Suprapubic skin (tissue), 4 donors: ENCODE results near the gene KCNJ16.

Experiments used
- POLR2A ChIP-seq, 2 donors: fragments of 450-650 bp; IDR thresholded peaks; one replicate each; pipeline ENCODE4 v1.6.1; 2017; ENCODE audit warnings: antibody characterized with exemption in 2 of 2, mild to moderate bottlenecking in 2 of 2, moderate library complexity in 2 of 2
- POLR2AphosphoS5 ChIP-seq, 3 donors: sonication (generic); formaldehyde crosslinking; IDR thresholded peaks; one replicate each; pipeline ENCODE4 v1.6.1; 2017; ENCODE audit warnings: antibody characterized with exemption in 3 of 3
- TF ChIP-seq, protein P1 (sequence below), 2 donors: fragments of 200-600 bp in 1 of 2; fragments of 450-650 bp in 1 of 2; sonication (generic) in 1 of 2; IDR thresholded peaks; one replicate each; pipeline ENCODE4 v1.5.1; 2016 to 2019; ENCODE audit warnings: antibody characterized with exemption in 2 of 2, mild to moderate bottlenecking in 1 of 2, moderate library complexity in 1 of 2

DNA sequence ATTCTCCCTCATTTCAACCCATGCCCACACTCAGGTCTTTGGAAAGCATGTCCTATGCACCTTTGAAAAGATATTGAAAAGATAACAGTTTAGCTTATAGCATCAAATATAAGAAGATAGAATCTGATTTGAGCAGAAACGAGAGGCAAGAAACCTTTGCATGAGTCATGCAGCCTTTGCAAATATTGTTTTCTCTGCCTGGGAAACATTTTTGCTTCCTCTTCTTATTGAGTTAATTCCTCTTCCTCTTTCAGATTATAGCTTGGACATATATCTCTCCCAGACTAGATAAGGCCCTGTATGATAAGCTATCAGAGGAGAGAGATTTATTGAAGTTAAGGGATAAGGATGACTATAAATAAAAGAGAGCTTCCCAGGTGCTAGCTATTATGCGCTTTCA is 48.2 kb downstream of the KCNJ16 start:
- no peak for TF ChIP-seq POLR2A (IDR thresholded peaks at IDR 0.05)
- TF ChIP-seq, protein P1, sequence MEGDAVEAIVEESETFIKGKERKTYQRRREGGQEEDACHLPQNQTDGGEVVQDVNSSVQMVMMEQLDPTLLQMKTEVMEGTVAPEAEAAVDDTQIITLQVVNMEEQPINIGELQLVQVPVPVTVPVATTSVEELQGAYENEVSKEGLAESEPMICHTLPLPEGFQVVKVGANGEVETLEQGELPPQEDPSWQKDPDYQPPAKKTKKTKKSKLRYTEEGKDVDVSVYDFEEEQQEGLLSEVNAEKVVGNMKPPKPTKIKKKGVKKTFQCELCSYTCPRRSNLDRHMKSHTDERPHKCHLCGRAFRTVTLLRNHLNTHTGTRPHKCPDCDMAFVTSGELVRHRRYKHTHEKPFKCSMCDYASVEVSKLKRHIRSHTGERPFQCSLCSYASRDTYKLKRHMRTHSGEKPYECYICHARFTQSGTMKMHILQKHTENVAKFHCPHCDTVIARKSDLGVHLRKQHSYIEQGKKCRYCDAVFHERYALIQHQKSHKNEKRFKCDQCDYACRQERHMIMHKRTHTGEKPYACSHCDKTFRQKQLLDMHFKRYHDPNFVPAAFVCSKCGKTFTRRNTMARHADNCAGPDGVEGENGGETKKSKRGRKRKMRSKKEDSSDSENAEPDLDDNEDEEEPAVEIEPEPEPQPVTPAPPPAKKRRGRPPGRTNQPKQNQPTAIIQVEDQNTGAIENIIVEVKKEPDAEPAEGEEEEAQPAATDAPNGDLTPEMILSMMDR (IDR thresholded peaks at IDR 0.05): no peak
- TF ChIP-seq POLR2AphosphoS5 (IDR thresholded peaks at IDR 0.05): no peak
